A673 (cell line): ENCODE results near the gene SEPTIN8. TPM values are rescaled to one million over a fixed set of nuclear protein-coding genes. Genes with fewer than 3 reads are reported as not detected.

Experiments
- BruUV-seq: library from RNA; stranded (reverse); fragments of 400-500 nt; replicated peaks from 2 replicates; lab custom pipeline; 2021; lab: Mats Ljungman, UMichigan
- CTCF ChIA-PET: fragments of 300-600 bp; sonication (Branson Sonifier 250); formaldehyde crosslinking; loops from one replicate; lab custom pipeline; 2022; ENCODE audit warnings: antibody characterized with exemption; lab: Charles Lee
- POLR2A ChIA-PET: fragments of 300-600 bp; sonication (Branson Sonifier 250); formaldehyde crosslinking; loops from one replicate; lab custom pipeline; 2022; ENCODE audit warnings: antibody characterized with exemption; ENCODE audit not compliant: low non-redundant PET; lab: Charles Lee
- DNase-seq: peaks from one replicate; pipeline ENCODE4 v3.0.0-alpha.2; 2015; ENCODE audit warnings: low spot score
- H3K27ac ChIP-seq: fragments of 200-600 bp; sonication (generic); 2 replicates; pipeline ENCODE4 v1.5.1; 2016; ENCODE audit warnings: mixed run types, low read depth, mild to moderate bottlenecking, mixed read lengths, antibody characterized with exemption, low read length; ENCODE audit not compliant: poor library complexity, severe bottlenecking
- H3K27me3 ChIP-seq: fragments of 200-600 bp; sonication (generic); replicated peaks from 2 replicates; pipeline ENCODE4 v1.6.1; 2017; ENCODE audit warnings: mixed run types, low read depth, mild to moderate bottlenecking, mixed read lengths, antibody characterized with exemption, low read length; ENCODE audit not compliant: insufficient read depth, poor library complexity
- H3K36me3 ChIP-seq: fragments of 200-600 bp; sonication (generic); 2 replicates; pipeline ENCODE4 v1.6.1; 2016; ENCODE audit warnings: mixed run types, mild to moderate bottlenecking, mixed read lengths, antibody characterized with exemption, low read length; ENCODE audit not compliant: insufficient read depth, poor library complexity, severe bottlenecking
- H3K4me1 ChIP-seq: fragments of 200-600 bp; sonication (generic); 2 replicates; pipeline ENCODE4 v1.6.1; 2017; ENCODE audit warnings: mixed run types, mild to moderate bottlenecking, mixed read lengths, antibody characterized with exemption, low read length; ENCODE audit not compliant: insufficient read depth, poor library complexity, severe bottlenecking
- H3K4me3 ChIP-seq: fragments of 200-600 bp; sonication (generic); 2 replicates; pipeline ENCODE4 v1.5.1; 2016; ENCODE audit warnings: low read depth, mixed run types, mild to moderate bottlenecking, mixed read lengths, low read length; ENCODE audit not compliant: poor library complexity, severe bottlenecking
- H3K9me3 ChIP-seq: fragments of 200-600 bp; sonication (generic); 2 replicates; pipeline ENCODE4 v1.6.1; 2016; ENCODE audit warnings: mixed run types, low read depth, mild to moderate bottlenecking, mixed read lengths, antibody characterized with exemption, low read length; ENCODE audit not compliant: poor library complexity, severe bottlenecking
- EZH2 ChIP-seq: fragments of 200-600 bp; sonication (generic); IDR thresholded peaks from 2 replicates; pipeline ENCODE4 v1.6.1; 2017; ENCODE audit warnings: borderline replicate concordance, low read depth, mild to moderate bottlenecking, mixed read lengths, antibody characterized with exemption, low read length; ENCODE audit not compliant: poor library complexity, severe bottlenecking
- intact Hi-C: fragments of 100-400 bp; cut with micrococcal nuclease; formaldehyde crosslinking; loops from one replicate; pipeline ENCODE4 v1.10.0; 2022; ENCODE audit not compliant: unreplicated experiment
- total RNA-seq: library from RNA; stranded (reverse); gene quantifications from 2 replicates; pipeline ENCODE4 v1.2.3, GENCODE V29; 2021
- TF ChIP-seq, protein P1 (sequence below): fragments of 300-800, 200-600 bp; sonication (generic); conservative IDR thresholded peaks from 2 replicates; pipeline ENCODE4 v1.5.1; 2017; ENCODE audit warnings: low read depth, mild to moderate bottlenecking, antibody characterized with exemption, low read length, moderate library complexity, mixed read lengths

Gene SEPTIN8
- total RNA-seq, 1 experiment from 2014 or later: 26.4 TPM

DNA sequence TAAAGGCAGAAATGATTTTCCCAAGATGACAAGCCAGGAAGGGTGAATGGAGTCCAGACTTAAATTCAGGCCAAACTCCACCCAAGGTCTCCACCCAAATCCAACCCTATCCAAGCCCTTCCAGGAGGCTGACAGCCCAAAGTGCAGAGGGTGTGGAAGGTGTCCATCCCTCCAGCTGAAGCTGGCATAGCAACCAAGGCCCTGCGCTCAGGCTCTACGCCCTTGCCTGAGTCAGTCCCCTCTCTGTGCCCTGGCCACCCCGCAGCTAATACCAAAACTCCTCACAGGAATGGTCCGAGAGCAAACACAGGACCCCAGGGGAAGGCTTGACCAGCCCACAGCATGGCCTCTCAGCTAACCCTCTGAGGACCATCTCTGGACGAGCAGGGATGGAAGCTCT, 2.1 kb downstream of the SEPTIN8 start:
- no peak overlapping the region for H3K27ac ChIP-seq
- H3K4me1 ChIP-seq: peaks cover 6% of the 10 kb centered on the region
- TF ChIP-seq, protein P1, sequence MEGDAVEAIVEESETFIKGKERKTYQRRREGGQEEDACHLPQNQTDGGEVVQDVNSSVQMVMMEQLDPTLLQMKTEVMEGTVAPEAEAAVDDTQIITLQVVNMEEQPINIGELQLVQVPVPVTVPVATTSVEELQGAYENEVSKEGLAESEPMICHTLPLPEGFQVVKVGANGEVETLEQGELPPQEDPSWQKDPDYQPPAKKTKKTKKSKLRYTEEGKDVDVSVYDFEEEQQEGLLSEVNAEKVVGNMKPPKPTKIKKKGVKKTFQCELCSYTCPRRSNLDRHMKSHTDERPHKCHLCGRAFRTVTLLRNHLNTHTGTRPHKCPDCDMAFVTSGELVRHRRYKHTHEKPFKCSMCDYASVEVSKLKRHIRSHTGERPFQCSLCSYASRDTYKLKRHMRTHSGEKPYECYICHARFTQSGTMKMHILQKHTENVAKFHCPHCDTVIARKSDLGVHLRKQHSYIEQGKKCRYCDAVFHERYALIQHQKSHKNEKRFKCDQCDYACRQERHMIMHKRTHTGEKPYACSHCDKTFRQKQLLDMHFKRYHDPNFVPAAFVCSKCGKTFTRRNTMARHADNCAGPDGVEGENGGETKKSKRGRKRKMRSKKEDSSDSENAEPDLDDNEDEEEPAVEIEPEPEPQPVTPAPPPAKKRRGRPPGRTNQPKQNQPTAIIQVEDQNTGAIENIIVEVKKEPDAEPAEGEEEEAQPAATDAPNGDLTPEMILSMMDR: no peak
- no peak for TF ChIP-seq EZH2
- ChIA-PET POLR2A (no interaction called here), CTCF (no interaction called here)
- no peaks in the 10 kb centered on the region for H3K27me3 ChIP-seq
- H3K9me3 ChIP-seq: no peaks in the 10 kb centered on the region
- intact Hi-C loops: no loop called here
- H3K4me3 ChIP-seq: no peak overlapping the region
- no peaks in the 10 kb centered on the region for H3K36me3 ChIP-seq
- no TSS peak for BruUV-seq
- DNase-seq: no peak

DNA sequence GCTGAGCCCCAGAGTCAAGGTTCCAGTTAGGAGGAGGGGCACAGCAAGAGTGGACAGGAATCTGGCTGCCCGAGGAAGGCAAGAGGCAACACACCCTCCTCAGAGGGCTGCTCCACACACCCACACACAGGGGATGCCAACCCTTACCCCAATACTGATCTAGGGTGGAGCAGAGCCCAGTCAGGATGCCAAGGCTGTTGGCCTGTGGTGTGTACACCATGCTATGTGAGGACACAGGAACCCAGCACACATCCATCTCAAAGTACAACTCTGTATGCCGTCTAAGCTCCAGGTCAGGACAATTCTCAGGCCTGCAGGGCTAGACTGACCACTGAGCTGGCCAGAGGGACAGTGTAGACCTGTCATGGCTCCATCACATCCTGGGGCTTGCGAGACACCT, 2.6 kb downstream of the SEPTIN8 start:
- POLR2A ChIA-PET: no interaction called here
- intact Hi-C loops: no loop called here
- BruUV-seq: no TSS peak

DNA sequence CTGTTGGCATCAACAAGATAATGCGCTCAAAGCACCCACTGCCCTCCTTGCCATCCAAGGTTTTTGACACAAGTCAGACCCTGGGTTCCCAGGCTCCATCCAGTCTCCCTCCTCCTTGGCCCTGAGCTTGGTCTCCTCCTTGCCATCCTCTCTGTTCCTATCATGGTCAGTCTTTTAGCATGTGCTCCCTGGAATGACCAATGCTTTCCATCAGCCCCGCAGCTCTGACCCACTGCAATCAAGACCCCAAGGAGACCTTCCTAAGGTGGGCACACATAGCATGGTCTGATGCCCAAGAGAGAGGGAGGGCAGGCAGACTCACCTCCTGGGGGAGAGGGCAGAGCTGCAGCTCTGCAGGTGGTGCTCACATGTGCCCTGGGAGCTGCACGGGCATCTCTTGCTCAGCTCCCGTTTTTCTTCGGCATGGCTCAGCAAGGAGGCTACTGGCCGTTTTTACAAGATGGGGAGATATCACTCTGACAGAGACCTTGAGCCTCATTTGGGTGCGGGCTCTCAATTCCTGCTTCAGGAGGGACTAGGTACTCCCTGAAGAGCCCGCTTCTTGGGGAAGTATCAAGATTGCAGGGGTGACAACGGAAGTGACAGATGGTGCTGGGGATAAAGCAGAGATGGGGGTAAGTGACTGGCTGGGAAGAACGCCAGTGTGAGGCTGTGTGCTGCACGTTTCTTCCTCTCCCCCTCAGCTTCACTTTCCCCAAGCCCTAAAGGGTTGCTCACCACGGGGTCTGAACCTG, 3.3 kb downstream of the SEPTIN8 start:
- H3K4me1 ChIP-seq: peaks cover 6% of the 10 kb centered on the region
- intact Hi-C loops: no loop called here
- no TSS peak for BruUV-seq
- TF ChIP-seq EZH2: no peak
- TF ChIP-seq, protein P1: no peak
- H3K4me3 ChIP-seq: no peak overlapping the region
- ChIA-PET CTCF (no interaction called here), POLR2A (no interaction called here)
- no peak for DNase-seq
- H3K9me3 ChIP-seq: no peaks in the 10 kb centered on the region
- H3K36me3 ChIP-seq: no peaks in the 10 kb centered on the region
- no peaks in the 10 kb centered on the region for H3K27me3 ChIP-seq
- H3K27ac ChIP-seq: no peak overlapping the region

More for the DNA sequence above, 2.6 kb downstream of the SEPTIN8 start:
- DNase-seq: no peak
- Histone ChIP-seq H3K27me3 (no peaks in the 10 kb centered on the region), H3K9me3 (no peaks in the 10 kb centered on the region), H3K36me3 (no peaks in the 10 kb centered on the region), H3K4me1 (peaks cover 6% of the 10 kb centered on the region), H3K4me3 (no peak overlapping the region), H3K27ac (no peak overlapping the region)
- CTCF ChIA-PET: no interaction called here
- TF ChIP-seq, protein P1: no peak
- TF ChIP-seq EZH2: no peak
